Activated T-helper 17 cell treated with anti-CD3 and anti-CD28 coated beads, Interleukin-2, amount 50 U/mL, for 72 hours (primary cell): Measurements from ENCODE around the gene ANXA8. TPM values are rescaled to one million over a fixed set of nuclear protein-coding genes. Genes with fewer than 3 reads are reported as not detected.

Source experiments
- ATAC-seq: fragments of 150-1000 bp; cut with Tn5 transposase; replicated peaks from 2 replicates; pipeline ENCODE4 v1.10.0; 2021; ENCODE audit warnings: mild to moderate bottlenecking, moderate library complexity
- H3K27ac Mint-ChIP-seq: one replicate; pipeline ENCODE4 v1.8.0; 2022; ENCODE audit warnings: mixed read lengths
- H3K27me3 Mint-ChIP-seq: one replicate; pipeline ENCODE4 v1.8.0; 2022; ENCODE audit warnings: mixed read lengths
- H3K36me3 Mint-ChIP-seq: one replicate; pipeline ENCODE4 v1.8.0; 2022; ENCODE audit warnings: low read depth, mild to moderate bottlenecking, mixed read lengths
- H3K4me1 Mint-ChIP-seq: one replicate; pipeline ENCODE4 v1.8.0; 2022; ENCODE audit warnings: mixed read lengths
- H3K4me3 Mint-ChIP-seq: one replicate; pipeline ENCODE4 v1.8.0; 2022; ENCODE audit warnings: mild to moderate bottlenecking, mixed read lengths
- H3K9me3 Mint-ChIP-seq: one replicate; pipeline ENCODE4 v1.8.0; 2022; ENCODE audit warnings: mixed read lengths
- total RNA-seq, 2 donors: library from RNA; stranded (reverse); gene quantifications; one replicate each; pipeline ENCODE4 v1.2.3, GENCODE V29; 2022

The ANXA8 gene
- total RNA-seq, 2 donors from 2014 or later = not detected

DNA sequence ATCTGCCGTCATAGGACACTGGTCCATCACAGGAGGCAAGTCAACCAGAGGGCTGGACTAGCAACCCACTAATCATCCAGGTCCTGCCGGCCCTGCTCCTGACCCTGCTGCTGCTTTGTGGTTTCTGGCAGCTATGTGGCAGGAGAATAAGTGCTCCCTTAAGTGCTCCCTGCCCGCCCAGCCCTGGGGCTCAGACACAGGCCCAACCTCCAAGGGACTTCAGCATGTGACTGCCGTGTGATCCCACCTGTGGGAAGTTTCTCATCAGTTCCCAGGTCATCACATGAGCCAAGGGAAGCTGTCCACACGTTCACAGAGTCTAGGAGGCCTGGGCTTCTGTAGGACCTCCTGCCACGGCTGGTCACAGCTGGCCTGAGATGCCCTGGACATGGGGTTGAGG, 65.6 kb downstream of the ANXA8 start:
- Mint-ChIP-seq H3K36me3 (no peaks in the 10 kb centered on the region), H3K9me3 (no peaks in the 10 kb centered on the region), H3K27me3 (no peaks in the 10 kb centered on the region), H3K4me3 (no peak overlapping the region), H3K4me1 (no peaks in the 10 kb centered on the region), H3K27ac (no peak overlapping the region)
- ATAC-seq = no peak

Other genes with a start within 250 kb of the ANXA8 start
- gene GDF10, start 183.9 kb downstream of the ANXA8 start, total RNA-seq = under 1 TPM in 1 of 2 donors, not detected in 1; 0.45 TPM
- not detected for gene GDF2, start 161.7 kb downstream of the ANXA8 start, total RNA-seq
- gene RBP3, start 135.8 kb downstream of the ANXA8 start, total RNA-seq = not detected
- under 1 TPM; 0.08 to 0.11 TPM for gene ZNF488, start 99.8 kb downstream of the ANXA8 start, total RNA-seq
- not detected for gene FAM25G, start 7.6 kb upstream of the ANXA8 start, total RNA-seq
- 1 to 10 TPM; 2.9 to 4.8 TPM for gene AGAP9, start 39.5 kb upstream of the ANXA8 start, total RNA-seq